Measurements from ENCODE around the gene TNS3. TPM values are rescaled to one million over a fixed set of nuclear protein-coding genes. Genes with fewer than 3 reads are reported as not detected.
A peak's percentile ranks its signal among the peaks of the same experiment; 100 is the strongest.

TNS3 gene
- polyA plus RNA-seq, 3 donors: 92.4 to 94.7 (median 93.7) TPM

GRCh38 chr7:47389171-47389922, 192.6 kb downstream of the TNS3 start:
- DNase-seq: no peak

- no peak for DNase-seq
Measured at GRCh38 chr7:47387506-47387905, 194.4 kb downstream of the TNS3 start.

- no peak for DNase-seq
Measured at GRCh38 chr7:47386273-47386835, 195.6 kb downstream of the TNS3 start.

GRCh38 chr7:47385536-47386125, 196.3 kb downstream of the TNS3 start:
- DNase-seq: no peak

- DNase-seq: no peak
Measured at GRCh38 chr7:47384755-47385535, 197.0 kb downstream of the TNS3 start.

GRCh38 chr7:47383696-47384445, 198.0 kb downstream of the TNS3 start:
- no peak for DNase-seq

GRCh38 chr7:47383072-47383471, 198.8 kb downstream of the TNS3 start:
- DNase-seq: no peak

- no peak for DNase-seq
Measured at GRCh38 chr7:47382200-47382599, 199.7 kb downstream of the TNS3 start.

GRCh38 chr7:47381134-47381495, 200.8 kb downstream of the TNS3 start:
- DNase-seq: no peak

- DNase-seq: no peak
Measured at GRCh38 chr7:47380325-47381133, 201.4 kb downstream of the TNS3 start.

GRCh38 chr7:47379629-47380324, 202.1 kb downstream of the TNS3 start:
- DNase-seq: peak; percentile 42

GRCh38 chr7:47378728-47379395, 203.0 kb downstream of the TNS3 start:
- DNase-seq: no peak

GRCh38 chr7:47377741-47378140, 204.2 kb downstream of the TNS3 start:
- no peak for DNase-seq

GRCh38 chr7:47376991-47377616, 204.8 kb downstream of the TNS3 start:
- DNase-seq: no peak

- DNase-seq: peak; percentile 37
Measured at GRCh38 chr7:47375121-47375938, 206.6 kb downstream of the TNS3 start.

GRCh38 chr7:47374538-47374937, 207.4 kb downstream of the TNS3 start:
- no peak for DNase-seq

GRCh38 chr7:47373871-47374451, 207.9 kb downstream of the TNS3 start:
- DNase-seq: peak; percentile 57

All from renal pelvis (tissue), 4 donors.